LNCaP clone FGC (cell line): ENCODE measurements around the gene CCDC178.
"Not testable (repeated sequence)": the region's sequence is repeated elsewhere in the genome, so short reads cannot be mapped to it uniquely, and the experiment has no call there.

Source experiments
- DNase-seq: peaks from one replicate; pipeline ENCODE4 v3.0.0-alpha.2; 2011; ENCODE audit warnings: low read depth
- H3K4me3 ChIP-seq: 2 replicates; pipeline ENCODE4 v1.5.1; 2011; ENCODE audit warnings: mild to moderate bottlenecking, low read depth, low read length, control low read depth
- CTCF ChIP-seq: IDR thresholded peaks from 2 replicates; pipeline ENCODE4 v1.5.1; 2012; ENCODE audit warnings: mild to moderate bottlenecking; ENCODE audit not compliant: control insufficient read depth, insufficient read depth; ENCODE audit errors: extremely low read depth

Gene CCDC178

GRCh38 chr18:33356735-33357134, 83.8 kb downstream of the CCDC178 start:
- no peak for TF ChIP-seq CTCF
- no peak for DNase-seq
- H3K4me3 ChIP-seq, result no peak overlapping the region

- H3K4me3 ChIP-seq, result no peak overlapping the region
- TF ChIP-seq CTCF, result no peak
- no peak for DNase-seq
Observed at GRCh38 chr18:33355756-33356155, 84.8 kb downstream of the CCDC178 start.

- no peak overlapping the region for H3K4me3 ChIP-seq
- TF ChIP-seq CTCF, result no peak
- no peak for DNase-seq
Observed at GRCh38 chr18:33355263-33355662, 85.3 kb downstream of the CCDC178 start.

- no peak overlapping the region for H3K4me3 ChIP-seq
- no peak for DNase-seq
- TF ChIP-seq CTCF, result no peak
Observed at GRCh38 chr18:33350256-33350655, 90.3 kb downstream of the CCDC178 start.

GRCh38 chr18:33339733-33340132, 100.8 kb downstream of the CCDC178 start:
- DNase-seq, H3K4me3 ChIP-seq: not testable (repeated sequence)

- H3K4me3 ChIP-seq, result no peak overlapping the region
- no peak for TF ChIP-seq CTCF
- no peak for DNase-seq
Observed at GRCh38 chr18:33334781-33335180, 105.7 kb downstream of the CCDC178 start.

GRCh38 chr18:33330711-33331110, 109.8 kb downstream of the CCDC178 start:
- no peak for TF ChIP-seq CTCF
- DNase-seq, result no peak
- H3K4me3 ChIP-seq, result no peak overlapping the region

GRCh38 chr18:33326975-33327374, 113.5 kb downstream of the CCDC178 start:
- DNase-seq, result no peak
- no peak overlapping the region for H3K4me3 ChIP-seq
- TF ChIP-seq CTCF, result no peak
